ENCODE data around the gene PGD. TPM values are rescaled to one million over a fixed set of nuclear protein-coding genes. Genes with fewer than 3 reads are reported as not detected.
"Not testable (repeated sequence)": the region's sequence is repeated elsewhere in the genome, so short reads cannot be mapped to it uniquely, and the experiment has no call there.

PGD gene
- total RNA-seq, result 10 to 100 TPM; 88.3 to 91.8 TPM

- peak; percentile 99 for DNase-seq
- peak within 1 kb of the TSS; percentile 81 for H3K4me3 Mint-ChIP-seq
- H3K27me3 Mint-ChIP-seq (ENCODE audit: low read depth), result no peaks in the 10 kb centered on the region
- peak; percentile 98 for ATAC-seq
- peaks cover 4% of the 10 kb centered on the region for H3K9me3 Mint-ChIP-seq (ENCODE audit: insufficient read depth)
- peaks cover 33% of the 10 kb centered on the region for H3K4me1 Mint-ChIP-seq (ENCODE audit: low read depth)
- H3K27ac Mint-ChIP-seq, result peak within 1 kb of the TSS; percentile 87
- H3K36me3 Mint-ChIP-seq (ENCODE audit: low read depth), result peaks cover 24% of the 10 kb centered on the region
- ChIA-PET CTCF (interaction anchor here (0.7 to 3.5 kb wide), 6 partner anchors 21 to 448 kb away, joined by 3 to 14 read pairs (median 6); partner anchors contain the start of genes CENPS and KIF1B), POLR2A (interaction anchor here (0.5 to 1.4 kb wide), 4 partner anchors 97 to 748 kb away, joined by 3 to 4 read pairs (median 3); partner anchors contain the start of genes KIF1B, LZIC and NMNAT1)
Measured at GRCh38 chr1:10398734-10399443, at the start of gene PGD. Gene PGD (plus strand): TSS chr1:10399064. CDS start chr1:10399118, 54 bp downstream.

- ATAC-seq (no peak), DNase-seq (no peak)
- Mint-ChIP-seq H3K36me3 (ENCODE audit: low read depth) (no peaks in the 10 kb centered on the region), H3K27ac (no peak overlapping the region), H3K4me1 (ENCODE audit: low read depth) (no peaks in the 10 kb centered on the region), H3K4me3 (no peak overlapping the region), H3K27me3 (ENCODE audit: low read depth) (no peaks in the 10 kb centered on the region), H3K9me3 (ENCODE audit: insufficient read depth) (no peaks in the 10 kb centered on the region)
- CTCF ChIA-PET, result interaction anchor here (0.7 kb wide), 1 partner anchor 77 kb away, joined by 3 read pairs; the partner anchor contains the start of gene CENPS
- POLR2A ChIA-PET, result no interaction called here
Measured at GRCh38 chr1:10353282-10353681, 45.6 kb upstream of the PGD start.

- DNase-seq (no peak), ATAC-seq (no peak)
- Mint-ChIP-seq H3K4me1 (ENCODE audit: low read depth) (no peaks in the 10 kb centered on the region), H3K4me3 (no peak overlapping the region), H3K36me3 (ENCODE audit: low read depth) (no peaks in the 10 kb centered on the region), H3K27me3 (ENCODE audit: low read depth) (no peaks in the 10 kb centered on the region), H3K9me3 (ENCODE audit: insufficient read depth) (no peaks in the 10 kb centered on the region), H3K27ac (no peak overlapping the region)
- CTCF ChIA-PET, result interaction anchor here (0.7 kb wide), 1 partner anchor 76 kb away, joined by 3 read pairs; the partner anchor contains the start of gene CENPS
- POLR2A ChIA-PET, result no interaction called here
Measured at GRCh38 chr1:10353693-10354092, 45.2 kb upstream of the PGD start.

- Mint-ChIP-seq H3K27me3 (ENCODE audit: low read depth) (no peaks in the 10 kb centered on the region), H3K4me1 (ENCODE audit: low read depth) (peaks cover 17% of the 10 kb centered on the region), H3K9me3 (ENCODE audit: insufficient read depth) (no peaks in the 10 kb centered on the region), H3K36me3 (ENCODE audit: low read depth) (no peaks in the 10 kb centered on the region), H3K4me3 (no peak overlapping the region), H3K27ac (peak overlapping the region; percentile 64)
- ChIA-PET CTCF (interaction anchor here (0.8 to 1.4 kb wide), 4 partner anchors 17 to 150 kb away, joined by 3 to 5 read pairs (median 4); no protein-coding TSS in a partner anchor), POLR2A (interaction anchor here (0.6 kb wide), 1 partner anchor 442 kb away, joined by 3 read pairs; no protein-coding TSS in a partner anchor)
- DNase-seq (no peak), ATAC-seq (peak; percentile 57)
Measured at GRCh38 chr1:10360045-10360444, 38.8 kb upstream of the PGD start.

GRCh38 chr1:10361515-10361914 is 37.3 kb upstream of the PGD start:
- H3K4me1 Mint-ChIP-seq (ENCODE audit: low read depth), result peaks cover 17% of the 10 kb centered on the region
- H3K27me3 Mint-ChIP-seq (ENCODE audit: low read depth), result no peaks in the 10 kb centered on the region
- H3K36me3 Mint-ChIP-seq (ENCODE audit: low read depth), result no peaks in the 10 kb centered on the region
- ATAC-seq (no peak), DNase-seq (no peak)
- no peak overlapping the region for H3K4me3 Mint-ChIP-seq
- CTCF ChIA-PET, result no interaction called here
- no peak overlapping the region for H3K27ac Mint-ChIP-seq
- POLR2A ChIA-PET, result no interaction called here
- no peaks in the 10 kb centered on the region for H3K9me3 Mint-ChIP-seq (ENCODE audit: insufficient read depth)

GRCh38 chr1:10368194-10368593 is 30.7 kb upstream of the PGD start:
- DNase-seq, result no peak
- Mint-ChIP-seq H3K4me1 (ENCODE audit: low read depth) (no peaks in the 10 kb centered on the region), H3K27me3 (ENCODE audit: low read depth) (no peaks in the 10 kb centered on the region), H3K36me3 (ENCODE audit: low read depth) (peaks cover 5% of the 10 kb centered on the region), H3K9me3 (ENCODE audit: insufficient read depth) (no peaks in the 10 kb centered on the region), H3K4me3 (no peak overlapping the region), H3K27ac (no peak overlapping the region)
- ATAC-seq, result no peak
- ChIA-PET CTCF (no interaction called here), POLR2A (no interaction called here)

- no peak overlapping the region for H3K4me3 Mint-ChIP-seq
- ChIA-PET POLR2A (no interaction called here), CTCF (interaction anchor here (0.7 to 1.3 kb wide), 2 partner anchors 164 to 336 kb away, joined by 3 read pairs; partner anchors contain the start of gene KIF1B)
- H3K36me3 Mint-ChIP-seq (ENCODE audit: low read depth), result peaks cover 5% of the 10 kb centered on the region
- ATAC-seq (no peak), DNase-seq (no peak)
- H3K27me3 Mint-ChIP-seq (ENCODE audit: low read depth), result no peaks in the 10 kb centered on the region
- no peaks in the 10 kb centered on the region for H3K4me1 Mint-ChIP-seq (ENCODE audit: low read depth)
- no peaks in the 10 kb centered on the region for H3K9me3 Mint-ChIP-seq (ENCODE audit: insufficient read depth)
- no peak overlapping the region for H3K27ac Mint-ChIP-seq
Measured at GRCh38 chr1:10374442-10374860, 24.4 kb upstream of the PGD start.

- H3K4me3 Mint-ChIP-seq; H3K36me3 Mint-ChIP-seq (ENCODE audit: low read depth); H3K4me1 Mint-ChIP-seq (ENCODE audit: low read depth); POLR2A ChIA-PET; H3K27me3 Mint-ChIP-seq (ENCODE audit: low read depth); H3K9me3 Mint-ChIP-seq (ENCODE audit: insufficient read depth); H3K27ac Mint-ChIP-seq: not testable (repeated sequence)
- peak; percentile 49 for ATAC-seq
- CTCF ChIA-PET, result interaction anchor here (0.6 to 2.2 kb wide), 15 partner anchors 9 to 220 kb away, joined by 3 to 17 read pairs (median 4); partner anchors contain the start of genes CENPS and PGD
- peak; percentile 59 for DNase-seq
Measured at GRCh38 chr1:10377365-10378029, 21.4 kb upstream of the PGD start.

- CTCF ChIA-PET, result interaction anchor here (0.7 to 2.2 kb wide), 12 partner anchors 8 to 220 kb away, joined by 3 to 17 read pairs (median 4); partner anchors contain the start of genes CENPS and PGD
- DNase-seq (no peak), ATAC-seq (no peak)
- Mint-ChIP-seq H3K4me3 (no peak overlapping the region), H3K27me3 (ENCODE audit: low read depth) (no peaks in the 10 kb centered on the region), H3K9me3 (ENCODE audit: insufficient read depth) (no peaks in the 10 kb centered on the region), H3K4me1 (ENCODE audit: low read depth) (no peaks in the 10 kb centered on the region), H3K27ac (no peak overlapping the region), H3K36me3 (ENCODE audit: low read depth) (no peaks in the 10 kb centered on the region)
- POLR2A ChIA-PET, result no interaction called here
Measured at GRCh38 chr1:10378081-10378841, 20.6 kb upstream of the PGD start.

- Mint-ChIP-seq H3K9me3 (ENCODE audit: insufficient read depth) (no peaks in the 10 kb centered on the region), H3K27ac (no peak overlapping the region), H3K4me1 (ENCODE audit: low read depth) (no peaks in the 10 kb centered on the region), H3K4me3 (no peak overlapping the region), H3K27me3 (ENCODE audit: low read depth) (no peaks in the 10 kb centered on the region), H3K36me3 (ENCODE audit: low read depth) (no peaks in the 10 kb centered on the region)
- DNase-seq (no peak), ATAC-seq (no peak)
- POLR2A ChIA-PET, result no interaction called here
- CTCF ChIA-PET, result interaction anchor here (0.7 to 2.2 kb wide), 3 partner anchors 8 to 115 kb away, joined by 3 to 17 read pairs (median 7); no protein-coding TSS in a partner anchor
Measured at GRCh38 chr1:10379101-10379620, 19.7 kb upstream of the PGD start.

GRCh38 chr1:10379676-10380075 is 19.2 kb upstream of the PGD start:
- CTCF ChIA-PET, result interaction anchor here (0.7 kb wide), 1 partner anchor 13 kb away, joined by 3 read pairs; no protein-coding TSS in a partner anchor

More at GRCh38 chr1:10379676-10380075, 19.2 kb upstream of the PGD start:
- Mint-ChIP-seq H3K36me3 (ENCODE audit: low read depth) (no peaks in the 10 kb centered on the region), H3K27me3 (ENCODE audit: low read depth) (no peaks in the 10 kb centered on the region), H3K27ac (no peak overlapping the region), H3K9me3 (ENCODE audit: insufficient read depth) (no peaks in the 10 kb centered on the region), H3K4me3 (no peak overlapping the region), H3K4me1 (ENCODE audit: low read depth) (no peaks in the 10 kb centered on the region)
- POLR2A ChIA-PET, result interaction anchor here (0.7 kb wide), 1 partner anchor 9 kb away, joined by 3 read pairs; no protein-coding TSS in a partner anchor
- DNase-seq (no peak), ATAC-seq (no peak)

Data from activated CD8-positive, alpha-beta T cell treated with anti-CD3 and anti-CD28 coated beads, Interleukin-2, amount 10 ng/mL, durations not matched to agents 7 days and 5 days (primary cell).